Activated naive CD8-positive, alpha-beta T cell treated with anti-CD3 and anti-CD28 coated beads, Interleukin-2, amount 10 ng/mL, durations not matched to agents 7 days and 5 days (primary cell): ENCODE data around the gene IDUA. TPM values are rescaled to one million over a fixed set of nuclear protein-coding genes. Genes with fewer than 3 reads are reported as not detected.
A peak's percentile ranks its signal among the peaks of the same experiment; 100 is the strongest.
"Not testable (repeated sequence)": the region's sequence is repeated elsewhere in the genome, so short reads cannot be mapped to it uniquely, and the experiment has no call there.

Experiments
- ATAC-seq: fragments of 150-1000 bp; cut with Tn5 transposase; one replicate; pipeline ENCODE4 v1.10.0; 2021; ENCODE audit warnings: low read depth, moderate library complexity
- POLR2A ChIA-PET: fragments of 350-600 bp; sonication (Branson Sonifier 250); formaldehyde crosslinking; loops from one replicate; lab custom pipeline; 2021; ENCODE audit warnings: antibody characterized with exemption; lab: Charles Lee
- DNase-seq: peaks from one replicate; pipeline ENCODE4 v3.0.0; 2021
- H3K27ac Mint-ChIP-seq: one replicate; pipeline ENCODE4 v1.8.0; 2022; ENCODE audit warnings: mild to moderate bottlenecking, mixed read lengths
- H3K27me3 Mint-ChIP-seq: one replicate; pipeline ENCODE4 v1.8.0; 2022; ENCODE audit warnings: mild to moderate bottlenecking, moderate library complexity, mixed read lengths
- H3K36me3 Mint-ChIP-seq: one replicate; pipeline ENCODE4 v1.8.0; 2021; ENCODE audit warnings: mild to moderate bottlenecking, mixed read lengths
- H3K4me1 Mint-ChIP-seq: one replicate; pipeline ENCODE4 v1.8.0; 2021; ENCODE audit warnings: mixed read lengths
- H3K4me3 Mint-ChIP-seq: one replicate; pipeline ENCODE4 v1.8.0; 2022; ENCODE audit warnings: mild to moderate bottlenecking, moderate library complexity, mixed read lengths
- H3K9me3 Mint-ChIP-seq: one replicate; pipeline ENCODE4 v1.8.0; 2021; ENCODE audit warnings: mixed read lengths
- total RNA-seq, 2 experiments: library from RNA; stranded (reverse); gene quantifications; one replicate each; pipeline ENCODE4 v1.2.3, GENCODE V29; 2021

The IDUA gene
- total RNA-seq, 2 experiments from 2014 or later: 37.5 to 38.7 TPM

GRCh38 chr4:991451-992296, 4.8 kb downstream of the IDUA start:
- Mint-ChIP-seq H3K9me3 (no peaks in the 10 kb centered on the region), H3K36me3 (no peaks in the 10 kb centered on the region), H3K27ac (no peak overlapping the region), H3K4me3 (no peak overlapping the region), H3K4me1 (no peaks in the 10 kb centered on the region), H3K27me3 (peaks cover 3% of the 10 kb centered on the region)
- POLR2A ChIA-PET: no interaction called here
- ATAC-seq (no peak), DNase-seq (no peak)

GRCh38 chr4:992297-993110, 5.7 kb downstream of the IDUA start:
- no peak for ATAC-seq
- H3K4me3 Mint-ChIP-seq: no peak overlapping the region
- peaks cover 7% of the 10 kb centered on the region for H3K27me3 Mint-ChIP-seq
- H3K36me3 Mint-ChIP-seq: no peaks in the 10 kb centered on the region
- DNase-seq: no peak
- H3K27ac Mint-ChIP-seq: no peak overlapping the region
- no peaks in the 10 kb centered on the region for H3K4me1 Mint-ChIP-seq
- POLR2A ChIA-PET: no interaction called here
- no peaks in the 10 kb centered on the region for H3K9me3 Mint-ChIP-seq

GRCh38 chr4:993111-994029, 6.5 kb downstream of the IDUA start, which contains the start of gene SLC26A1:
TSS of gene SLC26A1 (minus strand) at chr4:993404. CDS start at chr4:991703, 1,701 bp downstream.
- H3K4me3 Mint-ChIP-seq: no peak within 1 kb of the TSS
- H3K9me3 Mint-ChIP-seq: no peaks in the 10 kb centered on the region
- ATAC-seq: no peak
- no peak within 1 kb of the TSS for H3K27ac Mint-ChIP-seq
- POLR2A ChIA-PET: no interaction called here
- no peak for DNase-seq
- no peaks in the 10 kb centered on the region for H3K4me1 Mint-ChIP-seq
- peaks cover 10% of the 10 kb centered on the region for H3K27me3 Mint-ChIP-seq
- no peaks in the 10 kb centered on the region for H3K36me3 Mint-ChIP-seq

- Mint-ChIP-seq H3K36me3 (no peaks in the 10 kb centered on the region), H3K4me1 (no peaks in the 10 kb centered on the region), H3K27me3 (peaks cover 24% of the 10 kb centered on the region), H3K9me3 (no peaks in the 10 kb centered on the region), H3K27ac (no peak overlapping the region), H3K4me3 (no peak overlapping the region)
- ATAC-seq (no peak), DNase-seq (no peak)
- POLR2A ChIA-PET: no interaction called here
Observed at GRCh38 chr4:995311-996026, 8.6 kb downstream of the IDUA start.

GRCh38 chr4:996030-996996, 9.5 kb downstream of the IDUA start:
- H3K9me3 Mint-ChIP-seq: no peaks in the 10 kb centered on the region
- no peak overlapping the region for H3K27ac Mint-ChIP-seq
- DNase-seq (no peak), ATAC-seq (no peak)
- no peak overlapping the region for H3K4me3 Mint-ChIP-seq
- H3K4me1 Mint-ChIP-seq: no peaks in the 10 kb centered on the region
- no peaks in the 10 kb centered on the region for H3K36me3 Mint-ChIP-seq
- POLR2A ChIA-PET: no interaction called here
- peaks cover 25% of the 10 kb centered on the region for H3K27me3 Mint-ChIP-seq

GRCh38 chr4:996997-997374, 10.1 kb downstream of the IDUA start:
- no peak for DNase-seq
- H3K27me3 Mint-ChIP-seq: peaks cover 27% of the 10 kb centered on the region
- H3K27ac Mint-ChIP-seq: no peak overlapping the region
- POLR2A ChIA-PET: no interaction called here
- H3K4me1 Mint-ChIP-seq: no peaks in the 10 kb centered on the region
- no peak for ATAC-seq
- no peaks in the 10 kb centered on the region for H3K9me3 Mint-ChIP-seq
- no peaks in the 10 kb centered on the region for H3K36me3 Mint-ChIP-seq
- no peak overlapping the region for H3K4me3 Mint-ChIP-seq

- Mint-ChIP-seq H3K27ac (no peak overlapping the region), H3K4me1 (no peaks in the 10 kb centered on the region), H3K27me3 (peaks cover 27% of the 10 kb centered on the region), H3K4me3 (no peak overlapping the region), H3K9me3 (no peaks in the 10 kb centered on the region), H3K36me3 (no peaks in the 10 kb centered on the region)
- DNase-seq: no peak
- POLR2A ChIA-PET: no interaction called here
- ATAC-seq: peak; percentile 20
Observed at GRCh38 chr4:997375-998071, 10.7 kb downstream of the IDUA start.

GRCh38 chr4:998096-998691, 11.3 kb downstream of the IDUA start:
- Mint-ChIP-seq H3K27ac (no peak overlapping the region), H3K27me3 (peaks cover 27% of the 10 kb centered on the region), H3K4me1 (no peaks in the 10 kb centered on the region), H3K4me3 (no peak overlapping the region), H3K9me3 (no peaks in the 10 kb centered on the region), H3K36me3 (no peaks in the 10 kb centered on the region)
- DNase-seq (no peak), ATAC-seq (no peak)
- POLR2A ChIA-PET: no interaction called here

GRCh38 chr4:999240-999863, 12.5 kb downstream of the IDUA start:
- H3K9me3 Mint-ChIP-seq, DNase-seq, H3K4me1 Mint-ChIP-seq, H3K4me3 Mint-ChIP-seq, H3K36me3 Mint-ChIP-seq, H3K27ac Mint-ChIP-seq, ATAC-seq, POLR2A ChIA-PET: not testable (repeated sequence)
- peaks cover 32% of the 10 kb centered on the region for H3K27me3 Mint-ChIP-seq

GRCh38 chr4:999882-1000425, 13.1 kb downstream of the IDUA start:
- DNase-seq (no peak), ATAC-seq (no peak)
- Mint-ChIP-seq H3K4me3 (no peak overlapping the region), H3K27ac (no peak overlapping the region), H3K9me3 (no peaks in the 10 kb centered on the region), H3K27me3 (peaks cover 32% of the 10 kb centered on the region), H3K4me1 (no peaks in the 10 kb centered on the region), H3K36me3 (no peaks in the 10 kb centered on the region)
- POLR2A ChIA-PET: no interaction called here
